B cell (primary cell): ENCODE data around the gene PROCA1. TPM values are rescaled to one million over a fixed set of nuclear protein-coding genes. Genes with fewer than 3 reads are reported as not detected.
A peak's percentile ranks its signal among the peaks of the same experiment; 100 is the strongest.

ENCODE experiments used
- ATAC-seq: fragments of 200-7000 bp; cut with Tn5 transposase; one replicate; pipeline ENCODE4 v1.10.0; 2021; ENCODE audit warnings: low read depth, mild to moderate bottlenecking, moderate number of reproducible peaks, moderate library complexity
- CTCF ChIA-PET: fragments of 350-600 bp; sonication (Branson Sonifier 250); formaldehyde crosslinking; loops from one replicate; lab custom pipeline; 2021; ENCODE audit warnings: antibody characterized with exemption, inconsistent platforms; lab: Charles Lee
- POLR2A ChIA-PET: fragments of 350-600 bp; sonication (Branson Sonifier 250); formaldehyde crosslinking; loops from one replicate; lab custom pipeline; 2021; ENCODE audit warnings: antibody characterized with exemption; lab: Charles Lee
- DNase-seq: peaks from one replicate; pipeline ENCODE4 v3.0.0; 2013
- H2AFZ ChIP-seq: 2 replicates; pipeline ENCODE4 v1.6.1; 2012; ENCODE audit warnings: mild to moderate bottlenecking, low read depth, low read length; ENCODE audit not compliant: insufficient read depth, poor library complexity, severe bottlenecking
- H3K27ac ChIP-seq, 2 donors: 1 replicate in 1 of 2; 2 replicates in 1 of 2; pipeline ENCODE4 v1.5.1; 2012 to 2013; ENCODE audit warnings: low read length in 2 of 2, mild to moderate bottlenecking in 2 of 2, moderate library complexity in 1 of 2
- H3K27me3 ChIP-seq, 4 experiments: fragments of 200-600 bp in 1 of 4; sonication (generic) in 1 of 4; replicated peaks in 1 of 4; 1 replicate in 2 of 4; 2 replicates in 2 of 4; pipeline versions ENCODE4 v1.6.1 to v1.7.0; 2013 to 2016; ENCODE audit warnings: low read length in 3 of 4, mild to moderate bottlenecking in 2 of 4, mixed read lengths in 1 of 4, moderate library complexity in 1 of 4; ENCODE audit not compliant: insufficient read depth in 4 of 4, control insufficient read depth in 3 of 4; ENCODE audit errors: control extremely low read depth in 1 of 4
- H3K36me3 ChIP-seq, 2 experiments: replicated peaks in 1 of 2; 1 replicate in 1 of 2; 2 replicates in 1 of 2; pipeline versions ENCODE4 v1.6.1 to v1.7.1; 2013; ENCODE audit warnings: low read length in 1 of 2; ENCODE audit not compliant: insufficient read depth in 2 of 2, control insufficient read depth in 1 of 2; ENCODE audit errors: control extremely low read depth in 1 of 2, extremely low read depth in 1 of 2
- H3K4me1 ChIP-seq, 2 donors: fragments of 200-600 bp in 1 of 2; sonication (generic) in 1 of 2; 1 replicate in 1 of 2; 2 replicates in 1 of 2; pipeline versions ENCODE4 v1.5.1 to v1.6.1; 2013 to 2017; ENCODE audit warnings: low read length in 2 of 2; ENCODE audit not compliant: control insufficient read depth in 2 of 2, insufficient read depth in 2 of 2
- H3K4me2 ChIP-seq: replicated peaks from 2 replicates; pipeline ENCODE3; 2012; ENCODE audit warnings: mild to moderate bottlenecking, low read depth, low read length; ENCODE audit not compliant: poor library complexity, severe bottlenecking
- H3K4me3 ChIP-seq, 5 experiments: fragments of 200-600 bp in 1 of 5; sonication (generic) in 1 of 5; 1 replicate in 3 of 5; 2 replicates in 2 of 5; pipeline versions ENCODE4 v1.5.1 to v1.7.0; 2011 to 2016; ENCODE audit warnings: low read length in 4 of 5, mild to moderate bottlenecking in 4 of 5, low read depth in 2 of 5, control low read depth in 1 of 5, moderate library complexity in 1 of 5; ENCODE audit not compliant: insufficient read depth in 1 of 5; ENCODE audit errors: control extremely low read depth in 1 of 5, extremely low read depth in 1 of 5
- H3K79me2 ChIP-seq: fragments of 200-600 bp; sonication (generic); one replicate; pipeline ENCODE4 v1.6.0; 2016; ENCODE audit warnings: low read length; ENCODE audit not compliant: control insufficient read depth, insufficient read depth
- H3K9ac ChIP-seq: fragments of 200-600 bp; sonication (generic); 2 replicates; pipeline ENCODE4 v1.6.1; 2017; ENCODE audit warnings: mild to moderate bottlenecking, low read length, moderate library complexity
- H3K9me3 ChIP-seq, 3 donors: one replicate each; pipeline versions ENCODE4 v1.6.1 to v1.7.1; 2013; ENCODE audit warnings: low read length in 2 of 3; ENCODE audit not compliant: control insufficient read depth in 2 of 3, insufficient read depth in 1 of 3; ENCODE audit errors: control extremely low read depth in 1 of 3
- H4K20me1 ChIP-seq: 2 replicates; pipeline ENCODE4 v1.6.0; 2012; ENCODE audit warnings: mild to moderate bottlenecking, low read length; ENCODE audit not compliant: insufficient read depth, control insufficient read depth, poor library complexity, severe bottlenecking
- H3K27ac Mint-ChIP-seq: one replicate; pipeline ENCODE4 v1.8.0; 2021; ENCODE audit warnings: mixed read lengths
- H3K27me3 Mint-ChIP-seq: one replicate; pipeline ENCODE4 v1.8.0; 2021; ENCODE audit warnings: mixed read lengths
- H3K4me1 Mint-ChIP-seq: one replicate; pipeline ENCODE4 v1.8.0; 2021; ENCODE audit warnings: mixed read lengths
- H3K4me3 Mint-ChIP-seq: one replicate; pipeline ENCODE4 v1.8.0; 2021; ENCODE audit warnings: mixed read lengths
- H3K9me3 Mint-ChIP-seq: one replicate; pipeline ENCODE4 v1.8.0; 2022; ENCODE audit warnings: mixed read lengths; ENCODE audit not compliant: insufficient read depth
- CTCF ChIP-seq: fragments of 200-600 bp; IDR thresholded peaks from one replicate; pipeline ENCODE4 v1.8.0; 2022; ENCODE audit warnings: antibody characterized with exemption, mild to moderate bottlenecking
- EZH2 ChIP-seq: IDR thresholded peaks from 2 replicates; pipeline ENCODE4 v1.6.1; 2012; ENCODE audit warnings: borderline replicate concordance, low read depth, mild to moderate bottlenecking, moderate library complexity, low read length; ENCODE audit not compliant: insufficient read depth, poor library complexity, severe bottlenecking
- WGBS: methylation state at CpG from one replicate; pipeline ENCODE4 v1.1.5; 2013; ENCODE audit warnings: missing lambda C conversion rate; ENCODE audit not compliant: insufficient coverage; 5-methylcytosine and 5-hydroxymethylcytosine counted together
- intact Hi-C: fragments of 100-400 bp; cut with micrococcal nuclease; formaldehyde crosslinking; loops from one replicate; pipeline ENCODE4 v1.10.0; 2022
- polyA plus RNA-seq: library from polyadenylated mRNA; depleted of rRNA; stranded (reverse); fragments of >200 nt; gene quantifications from 2 replicates; pipeline ENCODE4 v1.2.3, GENCODE V29; 2012
- total RNA-seq, 2 donors: library from RNA; stranded (reverse); fragments of 120-200 nt in 1 of 2; gene quantifications; 1 replicate in 1 of 2; 2 replicates in 1 of 2; pipeline versions ENCODE4 v1.2.3 to v1.2.4, GENCODE V29; 2013 to 2022

Gene PROCA1
- total and polyA plus RNA-seq, 2 donors (not counting 1 experiment from before 2014, with no cell fraction given), result 7.4 to 26.8 TPM

DNA sequence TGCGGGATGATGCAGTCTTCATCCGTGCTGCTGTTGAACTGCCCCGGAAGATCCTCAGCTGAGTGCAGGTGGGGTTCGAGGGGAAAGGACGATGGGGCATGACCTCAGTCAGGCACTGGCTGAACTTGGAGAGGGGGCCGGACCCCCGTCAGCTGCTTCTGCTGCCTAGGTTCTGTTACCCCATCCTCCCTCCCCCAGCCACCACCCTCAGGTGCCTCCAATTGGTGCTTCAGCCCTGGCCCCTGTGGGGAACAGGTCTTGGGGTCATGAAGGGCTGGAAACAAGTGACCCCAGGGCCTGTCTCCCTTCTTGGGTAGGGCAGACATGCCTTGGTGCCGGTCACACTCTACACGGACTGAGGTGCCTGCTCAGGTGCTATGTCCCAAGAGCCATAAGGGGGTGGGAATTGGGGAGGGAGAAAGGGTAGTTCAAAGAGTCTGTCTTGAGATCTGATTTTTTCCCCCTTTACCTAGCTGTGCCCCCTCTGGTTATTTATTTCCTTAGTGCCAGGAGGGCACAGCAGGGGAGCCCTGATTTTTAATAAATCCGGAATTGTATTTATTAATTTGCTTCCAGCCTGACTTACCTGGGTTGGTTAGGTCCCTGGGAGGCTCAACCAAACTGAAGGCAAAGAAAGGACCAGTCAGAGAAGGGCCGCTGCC is 38.0 kb upstream of the PROCA1 start:
- no peak overlapping the region for H3K9ac ChIP-seq
- no peaks in the 10 kb centered on the region for H3K27me3 ChIP-seq
- intact Hi-C loops, result loop anchor here (1.0 to 5.0 kb wide), 2 partner anchors 22 to 32 kb away; partner anchors contain the start of genes RAB34 and RPL23A
- no peaks in the 10 kb centered on the region for H3K9me3 Mint-ChIP-seq
- DNase-seq (no peak), ATAC-seq (no peak)
- H4K20me1 ChIP-seq, result peaks cover 78% of the 10 kb centered on the region
- H3K27ac Mint-ChIP-seq, result peak overlapping the region; percentile 67
- WGBS, result 61% methylated on average over 7 of the region's 11 CpGs
- peaks cover 57% of the 10 kb centered on the region for H3K79me2 ChIP-seq
- peak overlapping the region; percentile 20 for H3K4me2 ChIP-seq
- no peak overlapping the region for H3K4me3 Mint-ChIP-seq
- peak overlapping the region in 1 of 2 donors; percentile 42 for H3K27ac ChIP-seq
- CTCF ChIA-PET, result interaction anchor here (0.6 to 18.9 kb wide), 20 partner anchors 8 to 202 kb away, joined by 3 to 1020 read pairs (median 4); partner anchors contain the start of genes BLTP2, DHRS13, FLOT2 and NEK8
- POLR2A ChIA-PET, result interaction anchor here (0.6 to 16.2 kb wide), 9 partner anchors 8 to 147 kb away, joined by 3 to 511 read pairs (median 5); partner anchors contain the start of genes FLOT2, NEK8, PROCA1 and RPL23A
- no peak overlapping the region for H3K4me3 ChIP-seq
- no peaks in the 10 kb centered on the region for H3K9me3 ChIP-seq
- peaks cover 36 to 39% of the 10 kb centered on the region in 2 donors for H3K4me1 ChIP-seq
- peaks cover 43% of the 10 kb centered on the region for H3K4me1 Mint-ChIP-seq
- TF ChIP-seq EZH2 (no peak), CTCF (no peak)
- H3K36me3 ChIP-seq, result peaks cover 0 to 63% of the 10 kb centered on the region in 2 experiments
- H3K27me3 Mint-ChIP-seq, result no peaks in the 10 kb centered on the region
- H2AFZ ChIP-seq, result no peak overlapping the region
